Kidney epithelial cell (primary cell): Measurements from ENCODE around the gene CNTNAP2. TPM values are rescaled to one million over a fixed set of nuclear protein-coding genes. Genes with fewer than 3 reads are reported as not detected.

ENCODE experiments used
- DNase-seq: peaks from one replicate; pipeline ENCODE4 v3.0.0-alpha.2; 2010; ENCODE audit warnings: low read depth
- H3K27me3 ChIP-seq: 2 replicates; pipeline ENCODE4 v1.6.0; 2011; ENCODE audit warnings: low read length; ENCODE audit not compliant: control insufficient read depth, insufficient read depth
- H3K36me3 ChIP-seq: 2 replicates; pipeline ENCODE4 v1.5.1; 2011; ENCODE audit warnings: low read length; ENCODE audit not compliant: control insufficient read depth, insufficient read depth
- H3K4me3 ChIP-seq: 2 replicates; pipeline ENCODE4 v1.5.1; 2011; ENCODE audit warnings: low read depth, mild to moderate bottlenecking, control low read depth, low read length
- total RNA-seq: library from RNA; depleted of rRNA; stranded (reverse); fragments of >200 nt; gene quantifications from 2 replicates; pipeline ENCODE4 v1.2.3, GENCODE V29; 2015
- TF ChIP-seq, protein P1 (sequence below): IDR thresholded peaks from 2 replicates; pipeline ENCODE4 v1.5.1; 2011; ENCODE audit warnings: mild to moderate bottlenecking, moderate library complexity, low read length, control low read depth, inconsistent platforms; ENCODE audit not compliant: insufficient read depth, poor library complexity, severe bottlenecking

CNTNAP2 gene
- total RNA-seq, 1 donor from 2014 or later: 14.0 TPM

DNA sequence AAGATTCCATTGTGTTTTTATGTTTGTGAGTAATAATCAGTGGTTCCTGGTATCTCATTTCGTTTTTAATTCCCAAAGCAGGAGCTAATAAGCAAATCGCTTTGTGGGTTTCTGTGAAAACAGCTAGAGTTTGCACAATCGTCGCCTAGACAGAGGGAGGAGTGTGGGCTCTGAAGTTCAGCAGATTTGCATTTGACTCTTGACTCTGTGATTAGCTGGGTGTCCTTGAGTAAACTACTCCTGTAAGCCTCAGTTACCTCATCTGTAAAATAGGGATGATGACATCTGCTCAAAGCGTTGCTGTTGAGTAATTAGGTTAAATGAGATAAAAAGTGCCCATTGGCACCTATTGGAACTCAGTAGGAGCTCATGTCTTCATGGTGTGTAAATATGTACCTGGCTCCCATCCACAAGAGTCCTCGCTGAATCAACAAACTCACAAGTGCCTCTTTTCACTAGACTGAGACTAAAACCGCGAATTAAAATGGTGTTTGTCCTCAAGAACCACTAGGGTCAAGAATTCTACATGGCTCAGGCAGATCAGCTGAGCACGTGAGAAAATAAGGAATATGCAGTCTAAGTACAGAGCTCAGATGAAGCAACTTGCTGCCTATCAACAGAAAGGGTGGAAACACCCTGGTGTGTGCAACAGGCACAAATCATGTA is 2088.2 kb downstream of the CNTNAP2 start:
- TF ChIP-seq, protein P1, sequence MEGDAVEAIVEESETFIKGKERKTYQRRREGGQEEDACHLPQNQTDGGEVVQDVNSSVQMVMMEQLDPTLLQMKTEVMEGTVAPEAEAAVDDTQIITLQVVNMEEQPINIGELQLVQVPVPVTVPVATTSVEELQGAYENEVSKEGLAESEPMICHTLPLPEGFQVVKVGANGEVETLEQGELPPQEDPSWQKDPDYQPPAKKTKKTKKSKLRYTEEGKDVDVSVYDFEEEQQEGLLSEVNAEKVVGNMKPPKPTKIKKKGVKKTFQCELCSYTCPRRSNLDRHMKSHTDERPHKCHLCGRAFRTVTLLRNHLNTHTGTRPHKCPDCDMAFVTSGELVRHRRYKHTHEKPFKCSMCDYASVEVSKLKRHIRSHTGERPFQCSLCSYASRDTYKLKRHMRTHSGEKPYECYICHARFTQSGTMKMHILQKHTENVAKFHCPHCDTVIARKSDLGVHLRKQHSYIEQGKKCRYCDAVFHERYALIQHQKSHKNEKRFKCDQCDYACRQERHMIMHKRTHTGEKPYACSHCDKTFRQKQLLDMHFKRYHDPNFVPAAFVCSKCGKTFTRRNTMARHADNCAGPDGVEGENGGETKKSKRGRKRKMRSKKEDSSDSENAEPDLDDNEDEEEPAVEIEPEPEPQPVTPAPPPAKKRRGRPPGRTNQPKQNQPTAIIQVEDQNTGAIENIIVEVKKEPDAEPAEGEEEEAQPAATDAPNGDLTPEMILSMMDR: no peak
- no peak for DNase-seq
- H3K36me3 ChIP-seq: no peaks in the 10 kb centered on the region
- H3K4me3 ChIP-seq: no peak overlapping the region
- no peaks in the 10 kb centered on the region for H3K27me3 ChIP-seq

DNA sequence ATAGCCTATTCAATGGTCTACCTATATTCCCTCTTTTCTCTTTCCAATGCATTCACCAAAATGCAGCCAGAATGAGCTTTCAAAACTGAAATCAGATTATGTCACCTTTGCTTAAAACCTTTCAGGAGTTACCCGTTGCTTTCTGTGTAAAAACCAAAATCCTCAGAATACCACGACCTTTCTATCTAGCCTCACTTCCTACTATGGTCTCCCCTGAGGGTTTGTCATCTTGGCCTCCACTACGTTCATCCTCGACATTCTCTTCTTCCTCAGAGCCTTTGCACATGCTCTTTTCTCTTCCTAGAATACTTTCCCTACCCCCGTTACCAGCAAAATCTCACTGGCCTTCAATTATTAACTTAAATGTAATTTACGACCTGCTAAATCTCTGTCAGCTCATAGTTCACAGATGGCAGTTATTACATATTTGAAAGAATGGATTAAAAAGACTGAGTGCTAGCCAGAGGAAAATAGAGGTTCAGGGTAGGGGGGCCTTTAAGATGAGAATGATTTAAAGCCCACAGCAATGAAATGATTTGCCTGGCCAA is 2093.1 kb downstream of the CNTNAP2 start:
- no peak for DNase-seq
- TF ChIP-seq, protein P1: no peak
- Histone ChIP-seq H3K27me3 (no peaks in the 10 kb centered on the region), H3K36me3 (no peaks in the 10 kb centered on the region), H3K4me3 (no peak overlapping the region)

DNA sequence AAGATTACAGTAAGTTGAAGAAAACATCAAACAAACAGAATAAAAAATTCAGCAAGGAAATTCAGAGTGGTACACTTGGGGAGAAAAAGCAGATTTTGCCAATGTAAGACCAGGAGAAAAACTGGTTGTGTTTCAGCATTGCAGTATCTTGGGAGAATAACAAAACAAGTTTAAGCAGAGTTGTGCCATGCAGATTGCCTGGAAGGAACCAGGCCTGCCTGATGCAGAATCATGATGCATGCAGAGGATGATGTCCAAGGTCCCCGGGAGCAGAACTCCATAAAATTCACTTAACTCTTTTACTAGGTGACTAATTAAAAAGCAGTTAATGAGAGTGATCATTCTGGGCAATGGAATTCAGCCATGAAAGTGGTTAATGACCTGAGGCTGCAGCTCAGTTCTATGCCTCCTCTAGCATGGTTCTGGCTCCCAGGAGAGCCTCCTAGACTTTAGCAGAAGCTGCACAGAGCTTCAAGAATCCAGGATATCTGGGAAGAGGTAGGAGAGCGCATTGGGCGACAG is 2094.3 kb downstream of the CNTNAP2 start:
- no peak for DNase-seq
- H3K4me3 ChIP-seq: no peak overlapping the region
- no peaks in the 10 kb centered on the region for H3K36me3 ChIP-seq
- H3K27me3 ChIP-seq: no peaks in the 10 kb centered on the region
- TF ChIP-seq, protein P1: no peak

DNA sequence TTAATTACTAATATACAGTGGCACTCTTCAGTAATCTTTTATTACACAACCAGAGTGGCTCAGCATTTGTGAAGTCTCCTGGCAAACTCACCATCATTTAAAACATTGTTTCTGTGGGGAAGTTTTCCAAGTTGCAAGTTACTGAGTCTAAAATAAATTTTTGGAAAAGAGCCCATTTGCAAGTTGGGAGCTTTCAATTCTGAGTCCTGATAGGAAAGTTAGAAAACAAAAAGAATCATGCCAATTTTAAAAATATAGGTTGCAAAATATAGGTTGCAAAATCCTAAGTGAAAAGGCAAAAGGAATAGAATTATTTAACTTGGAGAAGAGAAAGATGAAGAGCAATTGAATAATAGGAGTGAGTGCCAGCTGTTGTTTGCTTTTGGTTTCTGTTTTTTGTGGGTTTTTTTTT is 2095.1 kb downstream of the CNTNAP2 start:
- DNase-seq: no peak
- TF ChIP-seq, protein P1: no peak
- Histone ChIP-seq H3K36me3 (no peaks in the 10 kb centered on the region), H3K4me3 (no peak overlapping the region), H3K27me3 (no peaks in the 10 kb centered on the region)

DNA sequence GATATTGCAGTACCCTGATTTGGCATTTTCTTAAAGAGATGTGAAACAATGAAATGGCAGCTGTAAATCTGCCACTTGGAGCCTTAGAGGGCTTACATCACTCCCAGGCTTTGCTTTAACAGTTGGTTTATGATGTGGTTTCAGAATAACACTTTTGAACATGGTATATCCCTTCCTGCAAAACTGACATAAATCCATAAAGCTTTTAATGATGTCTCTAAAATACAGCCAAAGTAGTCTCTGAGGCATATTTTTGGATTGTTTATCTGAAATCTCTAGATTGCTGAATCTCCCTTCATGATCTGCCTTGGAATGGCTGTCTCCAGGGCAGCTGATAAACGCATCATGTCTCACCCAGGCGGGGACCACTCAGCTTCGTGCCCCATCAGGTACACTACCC is 2096.1 kb downstream of the CNTNAP2 start:
- Histone ChIP-seq H3K4me3 (no peak overlapping the region), H3K27me3 (no peaks in the 10 kb centered on the region), H3K36me3 (no peaks in the 10 kb centered on the region)
- DNase-seq: no peak
- TF ChIP-seq, protein P1: no peak
